ENCODE data around the gene BBLN.

BBLN gene

DNA sequence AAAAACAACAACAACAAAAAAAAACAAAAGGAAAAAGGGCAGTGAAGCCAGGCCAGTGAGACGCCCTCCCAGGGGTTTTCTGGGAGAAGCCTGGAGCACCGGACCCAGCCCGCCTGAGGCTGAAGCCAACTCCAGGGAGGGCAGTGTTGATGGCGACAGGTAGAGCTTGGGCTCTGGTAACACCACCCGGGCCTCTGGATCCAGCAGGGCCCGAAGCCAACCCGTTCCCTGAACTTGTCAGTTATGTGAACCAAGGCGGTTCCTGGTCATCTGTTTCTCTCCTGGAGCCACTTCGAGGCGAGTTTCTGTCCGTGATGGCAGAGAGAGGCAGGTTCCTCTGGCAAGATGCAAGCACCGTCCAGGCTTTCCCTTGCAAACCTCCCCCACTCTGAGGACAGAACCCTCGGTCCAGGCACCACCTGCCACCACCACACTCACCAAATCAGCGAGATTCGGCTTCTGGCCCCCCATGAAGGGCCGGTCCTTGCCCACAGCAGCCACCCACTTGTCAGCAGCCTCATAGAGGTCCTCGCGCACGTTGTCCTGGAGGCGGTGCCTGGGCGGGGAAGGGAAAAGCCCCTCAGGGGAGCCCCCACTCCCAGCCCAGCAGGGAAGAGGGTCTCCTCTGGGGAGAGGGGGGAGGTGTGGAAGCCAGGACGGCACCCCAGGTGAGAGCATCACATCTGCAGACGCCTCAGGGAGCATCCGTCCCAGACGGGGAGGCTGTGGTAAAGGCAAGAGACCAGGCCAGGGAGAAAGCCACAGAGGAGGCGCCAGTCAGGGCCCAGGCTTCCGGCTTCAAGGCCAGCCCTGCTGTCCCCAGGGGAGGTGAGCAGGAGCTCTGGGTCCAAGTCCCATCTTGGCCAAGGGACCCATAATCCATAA, 37.9 kb upstream of the BBLN start:
- DNase-seq (ENCODE audit: extremely low read depth, low read depth) = no peak
- TF ChIP-seq, protein P1, sequence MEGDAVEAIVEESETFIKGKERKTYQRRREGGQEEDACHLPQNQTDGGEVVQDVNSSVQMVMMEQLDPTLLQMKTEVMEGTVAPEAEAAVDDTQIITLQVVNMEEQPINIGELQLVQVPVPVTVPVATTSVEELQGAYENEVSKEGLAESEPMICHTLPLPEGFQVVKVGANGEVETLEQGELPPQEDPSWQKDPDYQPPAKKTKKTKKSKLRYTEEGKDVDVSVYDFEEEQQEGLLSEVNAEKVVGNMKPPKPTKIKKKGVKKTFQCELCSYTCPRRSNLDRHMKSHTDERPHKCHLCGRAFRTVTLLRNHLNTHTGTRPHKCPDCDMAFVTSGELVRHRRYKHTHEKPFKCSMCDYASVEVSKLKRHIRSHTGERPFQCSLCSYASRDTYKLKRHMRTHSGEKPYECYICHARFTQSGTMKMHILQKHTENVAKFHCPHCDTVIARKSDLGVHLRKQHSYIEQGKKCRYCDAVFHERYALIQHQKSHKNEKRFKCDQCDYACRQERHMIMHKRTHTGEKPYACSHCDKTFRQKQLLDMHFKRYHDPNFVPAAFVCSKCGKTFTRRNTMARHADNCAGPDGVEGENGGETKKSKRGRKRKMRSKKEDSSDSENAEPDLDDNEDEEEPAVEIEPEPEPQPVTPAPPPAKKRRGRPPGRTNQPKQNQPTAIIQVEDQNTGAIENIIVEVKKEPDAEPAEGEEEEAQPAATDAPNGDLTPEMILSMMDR (IDR thresholded peaks at IDR 0.05; ENCODE audit: low read depth, low read length) = no peak

GRCh38 chr9:128122809-128123175, 37.3 kb upstream of the BBLN start:
- TF ChIP-seq, protein P1 (IDR thresholded peaks at IDR 0.05; ENCODE audit: low read depth, low read length) = no peak

DNA sequence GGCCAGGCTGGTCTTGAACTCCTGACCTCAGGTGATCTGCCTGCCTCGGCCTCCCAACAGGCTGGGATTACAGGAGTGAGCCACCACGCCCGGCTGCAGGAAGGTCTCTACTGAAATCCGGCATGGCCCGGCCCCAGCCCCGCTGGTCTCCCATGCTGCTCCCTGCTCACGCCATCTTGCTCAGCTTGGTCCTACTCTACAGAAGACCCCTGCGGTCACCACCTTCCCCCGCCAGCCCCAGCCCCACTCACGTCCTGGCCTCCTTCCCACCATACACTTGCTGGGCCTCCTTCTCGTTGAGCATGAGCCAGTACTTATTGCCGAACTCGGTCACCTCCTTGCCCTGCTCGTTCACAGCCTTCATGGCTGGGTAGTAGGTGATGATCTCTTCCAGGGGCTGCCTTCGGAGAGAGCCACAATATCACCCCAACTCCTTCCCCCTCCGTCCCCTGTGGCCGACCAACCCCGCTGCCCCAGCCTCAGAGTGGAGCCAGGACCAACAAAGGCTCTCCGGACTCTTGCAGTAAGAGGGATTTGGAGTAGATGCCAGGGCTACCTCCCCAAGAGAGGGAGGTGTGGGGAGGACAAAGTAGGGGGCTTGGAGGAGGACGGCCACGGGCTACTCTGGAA, 36.5 kb upstream of the BBLN start:
- DNase-seq (ENCODE audit: extremely low read depth, low read depth) = no peak
- TF ChIP-seq, protein P1 (IDR thresholded peaks at IDR 0.05; ENCODE audit: low read depth, low read length) = no peak

More at GRCh38 chr9:128122809-128123175, 37.3 kb upstream of the BBLN start:
- DNase-seq (ENCODE audit: extremely low read depth, low read depth) = no peak

DNA sequence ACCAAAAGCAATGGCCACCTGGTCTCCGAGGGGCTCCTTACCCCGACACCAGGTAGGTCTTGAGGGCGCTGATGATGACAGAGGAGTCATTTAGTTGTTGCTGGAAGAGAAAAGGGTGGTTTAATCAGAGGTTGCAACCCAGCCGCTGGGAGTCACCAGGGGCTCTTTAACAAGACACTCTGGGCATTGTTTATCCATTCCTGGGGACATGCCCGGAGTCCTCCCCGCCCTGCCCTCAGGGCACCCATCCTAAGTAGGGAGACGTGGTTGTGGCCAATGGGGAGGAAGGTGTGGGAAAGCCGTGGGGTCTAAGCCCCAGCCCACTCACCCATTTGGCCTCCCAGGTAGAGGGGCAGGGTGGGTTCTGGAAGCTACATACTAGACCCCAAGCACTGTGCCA, 35.6 kb upstream of the BBLN start:
- TF ChIP-seq, protein P1 (IDR thresholded peaks at IDR 0.05; ENCODE audit: low read depth, low read length) = no peak
- DNase-seq (ENCODE audit: extremely low read depth, low read depth) = no peak

DNA sequence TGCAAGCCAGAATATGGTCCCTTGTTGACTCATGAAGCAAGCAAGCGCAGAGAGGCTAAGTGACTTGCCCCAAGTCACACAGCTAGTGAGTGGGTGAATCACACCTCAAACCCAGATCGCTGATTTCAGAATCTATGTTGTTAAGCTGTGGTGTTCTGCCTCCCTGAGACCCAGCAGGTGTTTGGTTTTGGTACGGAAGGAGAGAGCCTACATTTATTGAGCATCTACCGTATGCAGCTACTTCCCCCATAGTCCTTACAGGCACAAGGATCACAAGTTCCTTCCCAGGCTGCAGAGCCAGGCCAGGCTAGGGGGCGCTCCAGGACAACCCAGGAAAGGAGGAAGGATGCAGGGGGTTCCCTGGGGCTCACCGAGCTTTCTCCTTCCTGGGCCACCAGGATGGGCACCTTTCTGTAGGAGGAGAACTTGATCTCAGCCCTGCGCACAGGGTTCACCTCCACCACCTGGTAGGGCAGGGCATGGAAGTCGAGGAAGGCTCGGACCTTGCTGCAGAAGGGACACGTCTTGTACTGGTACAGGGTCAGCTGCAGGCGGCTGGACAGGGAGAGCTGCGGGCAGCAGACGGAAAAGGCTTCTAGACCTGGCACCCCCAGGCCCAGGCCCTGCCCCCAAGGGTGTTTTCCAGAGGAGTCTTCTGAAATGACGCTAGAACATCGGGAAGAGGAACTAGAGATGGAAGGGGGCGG, 35.0 kb upstream of the BBLN start:
- DNase-seq (ENCODE audit: extremely low read depth, low read depth) = no peak
- TF ChIP-seq, protein P1 (IDR thresholded peaks at IDR 0.05; ENCODE audit: low read depth, low read length) = peak; percentile 67

DNA sequence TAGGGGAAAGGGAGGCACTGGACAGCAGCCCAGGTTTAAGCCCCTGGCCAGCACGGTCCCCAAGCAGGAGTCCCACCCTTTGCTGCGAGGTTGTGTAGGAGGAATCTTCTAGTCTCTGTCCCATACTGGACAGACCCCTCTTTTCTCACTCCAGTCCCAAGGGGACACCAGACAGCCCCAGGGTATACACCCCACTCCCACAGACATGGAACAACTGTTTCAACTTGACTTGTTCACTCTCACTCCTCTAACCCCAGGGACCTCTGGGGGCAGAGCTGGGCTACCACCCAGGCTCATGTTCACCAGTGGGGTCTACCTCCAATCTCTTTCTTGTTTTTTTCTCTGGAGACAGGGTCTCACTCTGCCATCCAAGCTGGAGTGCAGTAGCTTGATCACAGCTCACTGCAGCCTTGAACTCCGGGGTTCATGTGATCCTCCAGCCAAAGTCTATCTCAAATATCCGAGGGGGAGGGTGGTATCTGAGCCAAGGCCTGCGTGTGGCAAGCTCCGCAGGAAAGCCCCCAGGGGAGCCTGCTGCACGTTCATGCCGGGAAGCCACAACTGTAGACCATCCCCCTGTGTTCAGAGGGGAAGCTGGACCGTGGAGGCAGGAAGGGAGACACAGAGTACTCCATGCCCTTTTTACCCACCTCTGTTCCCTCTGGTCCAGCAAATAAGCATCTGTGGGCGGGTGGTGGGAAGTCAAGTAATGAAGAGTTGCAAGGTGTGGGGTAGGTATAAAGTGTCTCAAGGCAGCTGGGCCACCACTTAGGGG, 34.3 kb upstream of the BBLN start:
- TF ChIP-seq, protein P1 (IDR thresholded peaks at IDR 0.05; ENCODE audit: low read depth, low read length) = no peak
- no peak for DNase-seq (ENCODE audit: extremely low read depth, low read depth)

Measured in AG09319 (cell line).